ENCODE data around the gene CCND1. TPM values are rescaled to one million over a fixed set of nuclear protein-coding genes. Genes with fewer than 3 reads are reported as not detected.
A peak's percentile ranks its signal among the peaks of the same experiment; 100 is the strongest.

Gene CCND1
- total RNA-seq, 1 experiment from 2014 or later: 372 TPM

- no peak overlapping the region for H3K4ac ChIP-seq (ENCODE audit: low read depth, low read length)
- no peak overlapping the region for H2BK12ac ChIP-seq (ENCODE audit: insufficient read length, low read depth, low read length)
- WGBS (ENCODE audit: extremely low coverage, insufficient read length, low lambda C conversion rate): no CpG with 5 or more reads among the region's 14 CpGs
- no peaks in the 10 kb centered on the region for H3K79me2 ChIP-seq (ENCODE audit: insufficient read depth, low read length)
- TF ChIP-seq, protein P1, sequence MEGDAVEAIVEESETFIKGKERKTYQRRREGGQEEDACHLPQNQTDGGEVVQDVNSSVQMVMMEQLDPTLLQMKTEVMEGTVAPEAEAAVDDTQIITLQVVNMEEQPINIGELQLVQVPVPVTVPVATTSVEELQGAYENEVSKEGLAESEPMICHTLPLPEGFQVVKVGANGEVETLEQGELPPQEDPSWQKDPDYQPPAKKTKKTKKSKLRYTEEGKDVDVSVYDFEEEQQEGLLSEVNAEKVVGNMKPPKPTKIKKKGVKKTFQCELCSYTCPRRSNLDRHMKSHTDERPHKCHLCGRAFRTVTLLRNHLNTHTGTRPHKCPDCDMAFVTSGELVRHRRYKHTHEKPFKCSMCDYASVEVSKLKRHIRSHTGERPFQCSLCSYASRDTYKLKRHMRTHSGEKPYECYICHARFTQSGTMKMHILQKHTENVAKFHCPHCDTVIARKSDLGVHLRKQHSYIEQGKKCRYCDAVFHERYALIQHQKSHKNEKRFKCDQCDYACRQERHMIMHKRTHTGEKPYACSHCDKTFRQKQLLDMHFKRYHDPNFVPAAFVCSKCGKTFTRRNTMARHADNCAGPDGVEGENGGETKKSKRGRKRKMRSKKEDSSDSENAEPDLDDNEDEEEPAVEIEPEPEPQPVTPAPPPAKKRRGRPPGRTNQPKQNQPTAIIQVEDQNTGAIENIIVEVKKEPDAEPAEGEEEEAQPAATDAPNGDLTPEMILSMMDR (conservative IDR thresholded peaks at IDR 0.05): no peak
- H2BK20ac ChIP-seq (ENCODE audit: low read depth, low read length, poor library complexity, severe bottlenecking): no peak overlapping the region
- no peak overlapping the region for H4K5ac ChIP-seq (ENCODE audit: insufficient read length, low read depth, low read length)
- H3T11ph ChIP-seq (ENCODE audit: low read length): no peak overlapping the region
- H3K9me3 Mint-ChIP-seq: no peaks in the 10 kb centered on the region
- H3K14ac ChIP-seq (ENCODE audit: insufficient read depth, low read length): peak overlapping the region; percentile 66
- no peak for DNase-seq
- H2BK5ac ChIP-seq (ENCODE audit: insufficient read length, low read length): no peak overlapping the region
- peak overlapping the region in 2 of 3 experiments; percentile 70 to 75; a peak in 1 of 7 replicates for H3K27ac Mint-ChIP-seq
- no peak overlapping the region for H3K4me2 ChIP-seq (ENCODE audit: insufficient read depth, insufficient read length, low read length)
- peaks cover 0 to 22% (median 20%) of the 10 kb centered on the region in 3 experiments; a peak in 6 of 7 replicates for H3K36me3 Mint-ChIP-seq (ENCODE audit: insufficient read depth in 1 of 3, low read depth in 3 of 3)
- H3K27me3 Mint-ChIP-seq (ENCODE audit: low read depth): no peaks in the 10 kb centered on the region
- no peak overlapping the region for H3K9ac ChIP-seq (ENCODE audit: extremely low read depth, insufficient read length, low read length)
- H3K79me1 ChIP-seq (ENCODE audit: insufficient read depth, low read depth, low read length, poor library complexity, severe bottlenecking): no peaks in the 10 kb centered on the region
- no peak overlapping the region for H3K27ac ChIP-seq (ENCODE audit: insufficient read length, low read depth, low read length)
- H4K20me1 ChIP-seq (ENCODE audit: control insufficient read depth, insufficient read depth, insufficient read length): no peaks in the 10 kb centered on the region
- no peak overlapping the region for H2AK5ac ChIP-seq (ENCODE audit: insufficient read length, low read length)
- H4K8ac ChIP-seq (replicated peaks; ENCODE audit: insufficient read length, low read depth, low read length): no peak overlapping the region
- H3K9me3 ChIP-seq (ENCODE audit: control insufficient read depth, low read depth, low read length): no peaks in the 10 kb centered on the region
- H4K91ac ChIP-seq (ENCODE audit: insufficient read length, low read depth, low read length): no peak overlapping the region
- H3K4me1 ChIP-seq (ENCODE audit: insufficient read depth, low read length): no peaks in the 10 kb centered on the region
- no peak overlapping the region for H2AFZ ChIP-seq (ENCODE audit: low read length)
- no peak overlapping the region for H3K4me3 Mint-ChIP-seq
- no peaks in the 10 kb centered on the region for H3K23me2 ChIP-seq (ENCODE audit: insufficient read length, low read depth, low read length, poor library complexity, severe bottlenecking)
- no peaks in the 10 kb centered on the region for H3K27me3 ChIP-seq (ENCODE audit: insufficient read depth, low read length)
- no peak overlapping the region for H3K56ac ChIP-seq (ENCODE audit: insufficient read length, low read depth, low read length)
- peaks cover 39 to 42% of the 10 kb centered on the region in 2 experiments for H3K4me1 Mint-ChIP-seq
- H2BK15ac ChIP-seq (ENCODE audit: low read depth, low read length): no peak overlapping the region
- H3K23ac ChIP-seq (ENCODE audit: insufficient read length, low read depth, low read length): no peak overlapping the region
- no peak overlapping the region for H2BK120ac ChIP-seq (ENCODE audit: low read depth, low read length, poor library complexity, severe bottlenecking)
- peak overlapping the region; percentile 15 for H3K18ac ChIP-seq (ENCODE audit: insufficient read length, low read depth, low read length)
Observed at GRCh38 chr11:69657456-69657910, 16.5 kb downstream of the CCND1 start.
